HT-29 (cell line): ENCODE measurements around the gene RNF40. TPM values are rescaled to one million over a fixed set of nuclear protein-coding genes. Genes with fewer than 3 reads are reported as not detected.
"Not testable (repeated sequence)": the region's sequence is repeated elsewhere in the genome, so short reads cannot be mapped to it uniquely, and the experiment has no call there.

Experiments used
- DNase-seq: peaks from one replicate; pipeline ENCODE4 v3.0.0-alpha.2; 2015; ENCODE audit warnings: low spot score
- total RNA-seq: library from RNA; depleted of rRNA; stranded (reverse); fragments of >200 nt; shearing (Covaris generic); gene quantifications from 2 replicates; pipeline ENCODE4 v1.2.3, GENCODE V29; 2014

The RNF40 gene
- total RNA-seq, 1 experiment from 2014 or later, result 109 TPM

DNA sequence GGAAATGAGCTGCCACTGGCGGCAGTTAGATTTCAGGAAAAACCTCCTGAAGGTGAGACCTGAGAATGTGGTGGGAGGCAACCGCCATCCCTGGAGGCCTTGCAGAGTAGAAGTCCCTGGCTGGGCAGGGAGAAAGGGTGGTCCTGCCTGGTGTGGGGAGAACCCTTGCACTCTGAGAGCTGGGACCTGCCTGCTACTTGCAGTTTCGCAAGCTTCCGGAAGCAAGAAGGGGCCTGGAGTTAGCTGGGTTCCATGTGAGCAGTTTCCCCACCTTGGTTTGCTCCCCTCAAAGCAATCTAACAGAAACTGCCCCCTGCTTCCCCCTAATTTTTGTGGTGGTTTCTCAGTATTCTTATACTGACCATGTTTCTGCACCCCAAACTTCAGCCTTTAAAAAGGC is 18.4 kb downstream of the RNF40 start:
- DNase-seq, result no peak

DNA sequence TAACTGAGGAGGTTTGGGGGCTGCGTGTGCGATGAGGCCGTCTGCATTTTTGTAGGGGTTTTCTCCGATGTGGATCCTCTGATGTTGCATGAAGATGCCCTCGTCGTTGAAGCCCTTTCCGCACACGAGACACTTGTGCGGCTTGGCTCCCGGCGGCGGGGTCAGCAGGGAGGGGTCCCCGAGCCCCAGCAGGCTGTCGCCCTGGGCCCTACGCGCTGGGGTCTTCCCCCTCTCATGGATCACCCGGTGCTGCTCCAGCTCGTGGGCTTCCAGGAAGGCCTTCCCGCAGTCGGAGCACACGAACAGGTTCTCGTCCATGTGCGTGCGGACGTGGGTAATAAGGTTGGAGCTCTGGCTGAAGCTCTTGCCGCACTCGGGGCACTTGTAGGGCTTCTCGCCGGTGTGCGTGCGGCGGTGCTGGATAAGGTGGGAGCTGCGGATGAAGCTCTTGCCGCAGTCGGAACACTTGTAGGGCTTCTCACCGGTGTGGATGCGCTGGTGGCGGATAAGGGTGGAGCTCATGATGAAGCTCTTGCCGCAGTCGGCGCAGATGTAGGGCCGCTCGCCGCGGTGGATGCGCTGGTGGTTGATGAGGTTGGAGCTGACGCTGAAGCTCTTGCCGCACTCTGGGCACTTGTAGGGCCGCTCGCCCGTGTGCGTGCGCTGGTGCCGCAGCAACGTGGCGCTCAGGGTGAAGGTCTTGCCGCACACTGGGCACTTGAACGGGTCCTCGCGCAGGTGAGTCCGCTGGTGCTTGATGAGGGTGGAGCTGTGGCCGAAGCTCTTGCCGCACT is 20.6 kb downstream of the RNF40 start:
- no peak for DNase-seq

DNA sequence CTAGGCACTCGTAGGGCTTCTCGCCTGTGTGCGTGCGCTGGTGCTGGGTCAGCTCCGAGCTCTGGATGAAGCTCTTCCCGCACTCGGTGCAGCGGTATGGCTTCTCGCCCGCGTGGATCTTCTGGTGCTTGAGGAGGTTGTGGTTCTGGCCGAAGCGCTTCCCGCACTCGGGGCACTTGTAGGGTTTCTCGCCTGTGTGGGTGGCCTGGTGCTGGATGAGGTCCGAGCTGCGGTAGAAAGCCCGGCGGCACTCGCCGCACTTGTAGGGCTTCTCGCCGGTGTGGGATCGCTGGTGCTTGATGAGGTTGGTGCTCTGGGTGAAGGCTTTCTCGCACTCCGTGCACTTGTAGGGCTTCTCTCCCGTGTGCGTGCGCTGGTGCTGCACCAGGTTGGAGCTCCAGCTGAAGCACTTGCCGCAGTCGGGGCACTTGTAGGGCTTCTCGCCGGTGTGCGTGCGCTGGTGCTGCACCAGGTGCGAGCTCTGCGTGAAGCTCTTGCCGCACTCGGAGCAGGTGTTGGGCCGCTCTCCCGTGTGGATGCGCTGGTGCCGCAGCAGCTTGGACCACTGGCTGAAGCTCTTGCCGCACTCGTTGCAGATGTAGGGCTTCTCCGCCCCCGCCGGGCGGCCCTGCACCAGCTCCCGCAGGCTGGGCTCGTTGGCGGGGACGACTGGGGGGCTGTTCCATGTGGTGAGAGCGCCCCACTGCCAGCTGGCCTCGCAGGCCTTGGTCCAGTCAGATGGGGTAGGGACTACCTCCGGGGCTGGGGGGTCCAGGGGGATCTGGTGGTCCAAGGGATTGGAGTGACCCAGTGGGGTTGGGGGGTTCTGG is 21.4 kb downstream of the RNF40 start:
- DNase-seq, result no peak

DNA sequence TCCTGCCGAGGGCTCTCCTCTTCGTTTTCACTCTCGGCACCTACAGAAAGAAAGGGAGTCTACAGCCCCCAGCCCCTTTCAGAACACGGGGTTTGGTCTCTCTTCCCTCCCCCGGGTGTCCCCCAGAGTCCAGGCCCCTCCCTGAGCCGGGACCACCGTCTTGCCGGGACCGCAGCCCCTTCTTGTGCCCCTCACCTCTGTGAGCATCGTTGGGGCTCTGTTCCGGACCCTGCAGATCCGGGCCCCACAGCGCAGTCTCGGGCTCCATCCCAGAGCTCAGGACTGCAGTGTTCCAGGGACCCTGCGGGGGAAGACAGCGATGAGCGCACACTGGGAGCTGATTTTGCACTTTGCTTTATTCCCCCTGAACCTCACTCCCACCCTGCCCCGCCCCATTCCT is 22.1 kb downstream of the RNF40 start:
- no peak for DNase-seq

DNA sequence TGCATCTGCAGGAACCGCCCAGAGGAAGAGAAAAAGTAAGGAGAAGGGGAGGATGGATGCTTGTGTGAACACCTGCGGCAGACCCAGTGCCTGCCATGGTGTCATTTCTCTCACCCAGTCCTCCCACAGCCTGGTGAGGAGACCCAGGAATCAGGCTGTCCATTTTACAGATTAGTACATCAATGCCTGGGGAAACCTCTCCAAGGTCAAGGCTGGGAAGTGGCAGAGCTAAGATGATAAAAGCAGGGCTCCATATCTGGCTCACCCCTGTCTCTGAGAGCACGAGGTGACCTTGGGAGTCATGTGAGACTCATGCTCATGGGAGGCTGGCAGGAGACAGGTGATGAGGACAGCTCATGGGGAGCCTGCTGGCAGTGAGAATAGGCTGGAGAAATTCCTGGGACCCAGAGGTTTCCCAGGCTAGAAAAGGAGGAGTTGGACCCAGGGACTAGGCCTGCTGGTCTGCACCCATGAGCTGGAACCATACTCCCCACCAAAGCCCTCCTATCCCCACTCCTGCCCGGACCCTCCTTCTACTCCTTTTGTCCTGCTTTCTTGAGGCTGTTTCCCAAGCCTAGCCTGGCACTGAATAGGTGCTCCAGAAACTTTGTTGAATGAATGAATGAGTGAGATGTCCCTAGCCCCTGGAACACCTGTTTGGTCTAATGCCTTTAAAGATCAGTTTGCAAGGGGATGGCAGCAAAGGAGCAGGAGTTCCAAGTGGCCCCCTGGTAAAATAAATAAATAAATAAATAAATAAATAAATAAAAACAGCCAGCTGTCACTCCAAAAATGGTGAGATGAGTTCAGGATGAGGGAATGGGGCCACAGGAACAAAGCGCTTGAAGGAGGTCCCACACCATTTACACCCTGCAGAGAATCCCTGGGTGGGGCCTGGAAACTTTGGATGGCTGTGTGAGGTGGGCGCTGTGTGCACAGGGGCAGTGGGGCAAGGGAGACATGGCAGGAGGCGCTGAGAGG is 23.3 kb downstream of the RNF40 start:
- DNase-seq, result no peak

DNA sequence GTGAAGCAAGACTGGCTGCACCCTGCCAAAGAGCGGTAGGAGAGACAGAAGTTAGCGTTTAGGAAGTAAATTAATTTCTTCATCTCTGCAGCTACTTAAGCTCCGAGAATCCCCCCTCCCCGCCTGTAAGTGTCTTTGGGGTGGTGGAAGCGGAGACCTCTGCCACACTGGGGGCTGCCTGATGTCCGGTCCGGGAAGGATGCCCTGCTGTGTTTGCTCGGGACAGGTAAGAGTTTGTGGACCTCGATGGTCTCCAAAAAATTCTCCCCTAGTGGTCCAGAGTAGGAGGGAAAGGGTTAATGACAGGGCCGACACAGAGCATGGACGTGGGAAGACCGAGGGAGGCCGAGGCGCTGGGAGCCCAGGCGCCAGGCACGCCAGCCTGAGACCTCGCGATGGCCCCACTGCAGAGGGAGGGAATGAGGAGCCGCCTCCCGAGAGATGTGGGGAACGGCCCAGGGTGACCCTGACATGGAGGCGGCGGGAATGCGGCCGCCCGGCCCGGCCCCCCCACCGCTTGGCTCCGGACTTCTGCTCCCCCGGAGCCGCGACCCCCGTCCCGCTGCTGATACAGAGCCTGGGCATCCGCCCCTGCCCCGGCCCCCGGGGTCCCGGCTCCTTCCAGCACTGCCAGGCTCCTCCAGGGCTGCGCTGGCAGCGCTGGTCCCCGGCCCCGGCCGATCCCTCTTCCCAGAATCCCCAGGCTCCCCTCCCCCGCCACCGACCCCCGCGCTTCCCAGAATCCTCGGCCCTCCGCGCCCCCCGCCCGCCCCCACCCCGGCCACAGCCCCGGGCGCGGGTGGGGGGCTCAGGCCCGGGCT is 24.2 kb downstream of the RNF40 start:
- DNase-seq, result peak; percentile 48

DNA sequence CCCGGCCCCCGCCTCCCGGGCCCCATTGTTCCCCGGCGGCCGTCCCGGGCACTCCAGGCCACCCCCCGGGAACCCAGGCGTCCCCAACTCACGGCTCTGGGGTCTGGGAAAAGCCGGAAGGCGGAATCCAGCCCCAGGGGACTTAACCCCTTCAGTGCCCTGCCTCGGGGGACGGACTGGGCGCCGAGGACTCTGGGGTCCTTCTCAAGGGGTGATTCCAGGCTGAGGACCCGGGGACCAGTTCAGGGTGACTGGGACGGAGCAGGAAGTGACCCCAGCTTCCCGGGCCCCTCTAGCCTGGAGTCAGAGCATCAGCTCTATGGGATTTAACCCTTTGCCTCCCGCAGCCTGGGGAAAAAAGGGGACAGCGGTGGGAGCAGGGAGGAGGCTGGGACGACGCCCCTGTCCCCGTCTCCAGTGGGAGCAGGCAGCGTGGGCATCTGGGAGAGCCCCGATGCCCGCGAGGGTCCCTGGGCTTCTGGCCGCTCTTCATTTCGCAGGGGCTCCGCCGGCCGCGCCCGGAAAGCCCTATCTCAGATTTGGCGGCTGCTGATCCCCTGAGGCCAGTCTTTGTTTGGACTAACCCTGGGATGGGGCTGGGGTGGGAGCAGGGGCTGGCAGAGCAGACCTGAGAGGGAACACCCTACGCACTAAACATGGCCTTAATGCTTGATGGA is 25.0 kb downstream of the RNF40 start, which contains the start of gene ZNF629:
Gene ZNF629 (minus strand): TSS at position 270 of the 677 bp plus-strand sequence. CDS start 2,723 bp downstream, outside the sequence.
- DNase-seq, result peak; percentile 74

DNA sequence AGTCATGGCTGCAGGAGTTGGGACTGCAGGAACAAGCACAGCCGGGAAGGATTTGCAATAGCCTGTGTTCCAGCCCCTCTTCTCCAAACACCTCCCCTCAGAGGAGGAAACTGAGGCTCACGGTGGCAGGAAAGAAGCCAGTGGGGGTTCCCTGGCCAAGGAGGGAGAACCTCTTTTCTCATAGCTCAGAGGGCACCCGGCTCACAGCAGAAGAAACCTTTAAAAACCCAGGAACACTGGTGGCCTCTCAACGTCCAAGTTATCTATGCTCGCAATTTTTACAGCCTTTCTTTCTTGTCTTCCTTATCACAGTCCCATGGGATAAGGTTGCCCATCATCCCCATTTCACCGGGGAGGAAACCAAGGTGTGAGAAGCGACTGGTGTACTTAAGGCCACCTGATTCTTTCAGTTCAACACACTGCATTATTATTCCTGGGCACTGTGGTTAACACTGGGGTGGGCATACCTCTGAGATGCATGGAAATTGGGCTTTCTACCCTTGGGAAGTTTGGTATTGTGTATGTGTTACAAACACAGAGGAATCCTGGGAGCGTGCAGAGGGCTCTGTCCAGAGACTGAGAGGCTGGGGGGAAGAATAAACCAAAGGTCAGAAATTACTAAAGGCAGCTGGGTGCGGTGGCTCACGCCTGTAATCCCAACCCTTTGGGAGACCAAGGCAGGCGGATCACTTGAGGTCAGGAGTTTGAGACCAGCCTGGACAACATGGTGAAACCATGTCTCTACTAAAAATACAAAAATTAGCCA is 25.7 kb downstream of the RNF40 start:
- no peak for DNase-seq

DNA sequence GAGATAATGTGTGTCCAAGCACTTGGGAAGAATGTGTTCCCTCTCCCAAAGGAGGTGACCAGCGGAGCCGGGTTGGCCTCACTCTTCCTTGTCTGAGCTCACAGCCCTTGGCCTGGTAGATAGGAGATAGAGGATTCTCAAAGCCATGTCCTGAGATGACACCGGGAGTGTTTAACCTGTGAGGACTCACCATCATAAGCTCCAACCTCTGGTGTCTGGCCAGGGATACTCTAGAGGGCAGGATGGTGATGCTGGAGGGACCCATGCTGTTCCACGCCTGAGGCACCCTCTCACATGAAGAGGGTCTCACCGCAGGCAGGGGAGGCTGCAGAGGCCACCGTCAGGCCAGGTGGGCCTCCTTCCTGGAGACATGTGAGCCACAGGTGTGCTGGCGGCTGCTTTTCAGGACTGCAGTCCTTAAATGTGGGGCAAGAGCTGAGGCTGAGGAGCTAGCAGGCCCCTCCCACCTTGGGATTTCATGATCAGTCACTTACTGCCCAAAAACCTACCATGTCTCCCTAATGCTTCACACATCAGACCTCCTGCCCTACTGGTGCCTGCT is 31.5 kb downstream of the RNF40 start:
- DNase-seq, result no peak

DNA sequence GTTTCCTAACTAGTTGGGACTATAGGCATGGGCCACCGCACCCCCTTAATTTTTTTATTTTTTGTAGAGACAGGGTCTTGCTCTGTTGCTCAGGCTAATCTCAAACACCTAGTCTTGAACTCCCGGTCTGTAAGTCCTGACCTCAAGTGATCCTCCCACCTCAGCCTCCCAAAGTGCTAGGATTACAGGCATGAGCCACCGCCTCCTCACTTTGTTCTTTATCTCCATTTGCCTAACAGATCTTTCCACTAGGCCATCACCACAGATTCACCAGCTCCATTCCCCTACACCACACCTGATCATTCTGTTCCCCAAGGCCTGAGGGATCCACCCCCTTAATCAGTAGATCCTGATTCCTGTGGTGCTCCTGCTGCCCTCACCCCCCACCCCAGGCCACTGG is 32.5 kb downstream of the RNF40 start:
- no peak for DNase-seq

DNA sequence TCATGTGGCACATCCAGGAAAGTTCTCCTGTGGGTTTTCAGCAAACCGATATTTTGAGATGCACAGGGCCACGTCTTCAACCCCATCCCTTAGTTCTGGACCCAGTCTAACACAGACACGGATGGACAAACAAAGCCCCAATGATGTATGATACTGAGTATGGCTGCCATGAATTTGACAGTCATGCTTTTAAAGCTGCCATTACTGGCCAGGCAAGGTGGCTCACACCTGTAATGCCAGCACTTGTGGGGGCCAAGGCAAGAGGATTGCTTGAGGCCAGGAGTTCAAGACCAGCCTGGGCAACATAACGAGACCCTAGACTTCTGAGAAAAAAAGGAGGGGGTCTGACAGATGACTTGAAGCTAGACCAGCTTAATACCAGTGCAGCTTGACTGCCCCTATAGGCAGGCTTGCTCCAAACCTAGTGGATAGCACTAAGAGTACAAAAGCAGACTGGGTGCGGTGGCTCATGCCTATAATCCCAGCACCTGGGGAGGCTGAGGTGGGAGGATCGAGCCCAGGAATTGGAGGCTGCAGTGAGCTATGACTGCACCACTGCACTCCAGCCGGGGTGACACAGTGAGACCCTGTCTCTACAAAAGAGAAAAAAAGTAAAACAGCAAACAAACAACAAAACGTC is 35.7 kb downstream of the RNF40 start:
- DNase-seq, result no peak

DNA sequence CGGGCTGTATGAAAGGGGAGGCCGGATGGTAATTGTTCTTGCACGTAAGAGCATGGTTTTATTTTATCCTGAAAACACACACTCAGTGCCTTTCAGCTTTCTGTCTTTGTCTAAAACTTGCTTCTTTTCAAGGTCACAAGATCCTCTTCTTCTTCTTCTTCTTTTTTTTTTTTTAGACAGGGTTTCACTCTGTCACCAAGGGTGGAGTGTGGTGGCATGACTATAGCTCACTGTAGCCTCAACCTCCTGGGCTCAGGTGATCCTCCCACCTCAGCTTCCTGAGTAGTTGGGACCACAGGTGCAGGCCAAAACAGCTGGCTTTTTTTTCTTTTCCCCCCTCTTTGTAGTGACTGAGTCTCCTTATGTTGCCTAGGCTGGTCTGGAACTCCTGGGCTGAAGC is 40.8 kb downstream of the RNF40 start:
- no peak for DNase-seq

DNA sequence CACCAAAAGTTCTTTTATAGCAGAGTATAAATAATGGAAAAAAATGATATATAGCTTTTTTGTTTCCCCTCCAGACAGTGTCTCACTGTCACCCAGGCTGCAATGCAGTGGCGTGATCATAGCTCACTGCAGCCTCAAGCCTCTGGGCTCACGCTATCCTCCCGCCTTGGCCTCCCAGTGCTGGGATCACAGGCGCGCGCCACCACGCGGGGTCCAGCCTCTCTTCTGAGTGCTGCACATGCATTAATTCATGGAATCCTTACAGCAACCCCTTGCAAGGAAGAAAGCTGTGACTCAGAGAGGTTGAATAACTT is 42.9 kb downstream of the RNF40 start:
- no peak for DNase-seq

DNA sequence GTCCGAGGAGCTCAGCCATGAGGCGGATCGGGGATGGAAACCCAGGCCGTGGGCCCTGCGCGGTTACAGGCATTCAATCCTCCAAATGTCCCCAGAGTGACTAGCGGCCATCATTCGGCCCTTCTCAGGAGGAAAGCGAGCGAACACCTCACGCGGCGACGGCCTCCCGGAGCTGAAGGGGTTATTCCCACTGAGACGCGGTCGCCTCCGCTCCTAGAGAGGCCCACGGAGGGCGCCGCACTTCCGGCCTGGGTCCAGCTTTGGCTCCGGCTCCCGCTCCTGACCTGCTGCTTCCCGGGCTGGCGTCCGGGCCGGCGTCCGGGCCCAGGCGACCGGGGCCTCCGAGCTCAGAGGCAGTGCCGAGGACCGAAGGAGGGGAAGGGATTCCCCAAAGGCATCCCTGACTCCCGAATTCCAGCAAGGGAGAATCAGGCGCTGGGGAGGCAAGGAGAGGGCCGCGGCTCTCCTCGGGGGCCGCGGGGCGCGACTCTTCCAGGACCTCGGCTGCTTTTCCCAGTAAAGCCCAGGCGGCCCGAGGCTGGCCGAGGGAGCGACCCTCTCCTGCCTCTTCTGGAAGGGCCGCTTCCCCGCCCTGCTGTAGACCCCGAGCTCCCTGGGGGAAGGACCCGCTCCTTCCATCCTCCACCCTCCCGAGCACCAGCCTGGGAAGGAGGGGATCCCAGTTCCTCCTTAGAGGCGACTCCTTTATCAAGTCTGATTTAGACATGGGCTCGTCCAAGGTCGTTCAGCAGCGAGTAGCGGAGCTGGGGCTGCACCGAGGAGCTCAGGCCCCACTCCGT is 43.4 kb downstream of the RNF40 start:
- peak; percentile 89 for DNase-seq

DNA sequence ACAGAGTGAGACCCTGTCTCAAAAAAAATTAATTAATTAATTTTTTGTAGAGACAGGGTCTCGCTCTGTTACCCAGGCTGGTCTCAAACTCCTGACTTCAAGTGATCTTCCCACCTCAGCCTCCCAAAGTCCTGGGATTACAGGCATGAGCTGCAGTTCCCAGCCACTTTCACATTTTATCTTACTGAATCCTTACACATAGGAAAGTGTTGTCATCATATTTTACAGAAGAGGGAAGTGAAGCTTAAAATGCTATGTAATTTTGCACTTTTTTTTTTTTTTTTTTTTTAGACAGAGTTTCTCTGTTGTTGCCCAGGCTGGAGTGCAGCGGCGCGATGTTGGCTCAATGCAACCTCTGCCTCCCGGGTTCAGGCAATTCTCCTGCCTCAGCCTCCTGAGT is 46.0 kb downstream of the RNF40 start:
- DNase-seq, result no peak

DNA sequence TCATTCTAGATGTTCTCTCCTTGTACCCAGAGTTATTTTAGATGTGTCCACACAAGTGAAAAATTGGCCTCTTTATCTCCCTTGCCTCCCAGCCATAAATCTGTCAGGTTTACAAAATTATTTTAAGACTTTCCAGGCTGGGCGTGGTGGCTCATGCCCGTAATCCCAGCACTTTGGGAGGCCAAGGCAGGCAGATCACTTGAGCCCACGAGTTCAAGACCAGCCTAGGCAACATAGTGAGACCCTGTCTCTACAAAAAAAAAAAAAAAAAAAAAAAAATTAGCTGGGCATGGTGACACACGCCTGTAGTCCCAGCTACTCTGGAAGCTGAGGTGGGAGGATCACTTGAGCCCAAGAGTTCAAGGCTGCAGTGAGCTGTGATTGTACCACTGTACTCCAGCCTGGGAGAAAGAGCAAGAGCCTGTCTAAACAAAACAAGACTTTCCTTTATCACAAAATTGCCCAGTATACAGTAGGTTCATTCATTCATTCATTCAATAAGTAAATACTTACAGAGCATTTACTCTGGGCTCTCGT is 46.8 kb downstream of the RNF40 start:
- DNase-seq, result not testable (repeated sequence)

DNA sequence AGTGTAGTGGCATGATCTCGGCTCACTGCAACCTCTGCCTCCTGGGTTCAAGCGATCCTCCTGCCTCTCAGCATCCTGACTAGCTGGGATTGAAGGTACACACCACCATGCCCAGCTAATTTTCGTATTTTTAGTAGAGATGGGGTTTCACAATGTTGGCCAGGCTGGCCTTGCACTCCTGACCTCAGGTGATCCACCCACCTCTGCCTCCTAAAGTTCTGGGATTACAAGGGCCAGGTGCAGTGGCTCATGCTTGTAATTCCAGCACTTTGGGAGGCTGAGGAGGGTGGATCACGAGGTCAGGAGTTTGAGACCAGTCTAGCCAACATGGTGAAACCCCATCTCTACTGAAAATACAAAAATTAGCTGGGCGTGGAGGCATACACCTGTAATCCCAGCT is 47.6 kb downstream of the RNF40 start:
- DNase-seq, result not testable (repeated sequence)

DNA sequence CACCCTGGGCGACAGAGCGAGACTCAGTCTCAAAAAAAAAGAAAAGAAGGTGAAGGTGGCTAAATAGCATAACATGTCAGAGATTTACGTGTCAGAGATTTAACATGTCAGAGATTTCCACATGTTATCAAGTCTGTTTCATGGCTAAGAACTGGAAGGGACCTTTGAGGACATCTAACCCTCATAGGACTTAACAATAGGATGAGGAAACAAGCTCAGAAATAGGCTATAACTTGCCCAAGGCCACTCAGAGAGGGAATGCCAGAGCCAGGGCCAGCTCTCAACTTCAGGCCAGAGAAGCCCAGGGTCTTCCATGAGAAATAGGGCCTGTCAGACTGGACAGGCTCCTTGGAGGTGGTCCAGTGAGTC is 51.7 kb downstream of the RNF40 start:
- DNase-seq, result no peak
